CD4-positive, alpha-beta T cell treated with Interleukin-4 for 4 hours (primary cell): ENCODE measurements around the gene TUBG2.
"Not testable (repeated sequence)": the region's sequence is repeated elsewhere in the genome, so short reads cannot be mapped to it uniquely, and the experiment has no call there.

ENCODE experiments used
- DNase-seq: peaks from one replicate; pipeline ENCODE4 v3.0.0-alpha.2; 2020

Gene TUBG2

GRCh38 chr17:42657824-42658588, 1.1 kb upstream of the TUBG2 start:
- no peak for DNase-seq

GRCh38 chr17:42659932-42660274, 819 bp downstream of the TUBG2 start:
- DNase-seq = not testable (repeated sequence)

GRCh38 chr17:42660692-42661345, 1.7 kb downstream of the TUBG2 start:
- no peak for DNase-seq

- no peak for DNase-seq
These were observed 6.5 kb downstream of the TUBG2 start for GRCh38 chr17:42665581-42666001.

- DNase-seq = not testable (repeated sequence)
These were observed 7.0 kb downstream of the TUBG2 start for GRCh38 chr17:42666126-42666525.

- no peak for DNase-seq
These were observed 8.2 kb downstream of the TUBG2 start for GRCh38 chr17:42667088-42667951.

- DNase-seq = no peak
These were observed 10.6 kb downstream of the TUBG2 start for GRCh38 chr17:42669705-42669976.

GRCh38 chr17:42669977-42670788, 11.1 kb downstream of the TUBG2 start:
- peak; percentile 34 for DNase-seq

GRCh38 chr17:42670789-42671657, 11.9 kb downstream of the TUBG2 start:
- DNase-seq = no peak

- DNase-seq = no peak
These were observed 13.0 kb downstream of the TUBG2 start for GRCh38 chr17:42672038-42672437.

GRCh38 chr17:42673266-42673884, 14.3 kb downstream of the TUBG2 start:
- DNase-seq = no peak

- peak; percentile 13 for DNase-seq
These were observed 15.0 kb downstream of the TUBG2 start for GRCh38 chr17:42673885-42674754.

- DNase-seq = no peak
These were observed 15.8 kb downstream of the TUBG2 start for GRCh38 chr17:42674755-42675347.

GRCh38 chr17:42675348-42675964, 16.4 kb downstream of the TUBG2 start:
- no peak for DNase-seq

GRCh38 chr17:42675965-42676423, 16.9 kb downstream of the TUBG2 start:
- DNase-seq = no peak

- no peak for DNase-seq
These were observed 17.4 kb downstream of the TUBG2 start, which contains the start of gene PLEKHH3 for GRCh38 chr17:42676424-42677011. Gene PLEKHH3 (minus strand): TSS chr17:42676994. CDS start chr17:42676563, 431 bp downstream.

GRCh38 chr17:42677012-42677857, 18.2 kb downstream of the TUBG2 start:
- peak; percentile 98 for DNase-seq
